Neural cell (in vitro differentiated cells): ENCODE results near the gene KCNJ6.

ENCODE experiments used
- CTCF ChIP-seq: fragments of 450-650 bp; IDR thresholded peaks from 2 replicates; pipeline ENCODE4 v1.5.1; 2014; ENCODE audit warnings: antibody characterized with exemption, mild to moderate bottlenecking, moderate library complexity; ENCODE audit not compliant: poor library complexity, severe bottlenecking
- EP300 ChIP-seq: fragments of 450-650 bp; conservative IDR thresholded peaks from 2 replicates; pipeline ENCODE4 v1.6.1; 2014; ENCODE audit warnings: antibody characterized with exemption, mild to moderate bottlenecking, moderate library complexity; ENCODE audit not compliant: poor library complexity, severe bottlenecking
- EZH2 ChIP-seq: fragments of 200-600, 300-800 bp; shearing (Covaris generic), sonication (generic); IDR thresholded peaks from 2 replicates; pipeline ENCODE4 v1.6.1; 2014; ENCODE audit warnings: antibody characterized with exemption, low read length, borderline replicate concordance, mild to moderate bottlenecking; ENCODE audit not compliant: insufficient read depth, poor library complexity, severe bottlenecking
- MXI1 ChIP-seq: fragments of 450-650 bp; conservative IDR thresholded peaks from 2 replicates; pipeline ENCODE4 v1.6.1; 2014; ENCODE audit warnings: antibody characterized with exemption, mild to moderate bottlenecking; ENCODE audit not compliant: poor library complexity, severe bottlenecking
- POLR2AphosphoS5 ChIP-seq: IDR thresholded peaks from 2 replicates; pipeline ENCODE4 v1.6.1; 2012
- RAD21 ChIP-seq: fragments of 450-650 bp; conservative IDR thresholded peaks from 2 replicates; pipeline ENCODE4 v1.6.1; 2014; ENCODE audit warnings: antibody characterized with exemption, mild to moderate bottlenecking, moderate library complexity
- REST ChIP-seq: IDR thresholded peaks from 2 replicates; pipeline ENCODE4 v1.6.1; 2012; ENCODE audit warnings: borderline replicate concordance
- SMC3 ChIP-seq: fragments of 450-650 bp; conservative IDR thresholded peaks from 2 replicates; pipeline ENCODE4 v1.6.1; 2014; ENCODE audit warnings: antibody characterized with exemption, mild to moderate bottlenecking, moderate library complexity; ENCODE audit not compliant: poor library complexity

- no peak for TF ChIP-seq CTCF
- TF ChIP-seq POLR2AphosphoS5 = no peak
- TF ChIP-seq SMC3 = no peak
- TF ChIP-seq RAD21 = no peak
- no peak for TF ChIP-seq EP300
- no peak for TF ChIP-seq MXI1
- TF ChIP-seq REST = no peak
- TF ChIP-seq EZH2 = no peak
Measured at GRCh38 chr21:37827913-37828312, 88.3 kb downstream of the KCNJ6 start.
